CD14-positive monocyte (primary cell): ENCODE results near the gene CLIC1. TPM values are rescaled to one million over a fixed set of nuclear protein-coding genes. Genes with fewer than 3 reads are reported as not detected.

Experiments
- DNase-seq, 3 donors: peaks; one replicate each; pipeline ENCODE4 v3.0.0-alpha.2; 2011 to 2022
- H2AFZ ChIP-seq: 2 replicates; pipeline ENCODE4 v1.6.0; 2012; ENCODE audit warnings: mild to moderate bottlenecking, low read depth, low read length, inconsistent platforms; ENCODE audit not compliant: insufficient read depth, poor library complexity, severe bottlenecking
- H3K27ac ChIP-seq, 2 donors: 1 replicate in 1 of 2; 2 replicates in 1 of 2; pipeline ENCODE4 v1.5.1; 2012 to 2013; ENCODE audit warnings: low read length in 2 of 2, control low read depth in 1 of 2, inconsistent platforms in 1 of 2, low read depth in 1 of 2, mild to moderate bottlenecking in 1 of 2
- H3K27me3 ChIP-seq, 2 donors: one replicate each; pipeline versions ENCODE4 v1.6.0 to v1.6.1; 2011 to 2013; ENCODE audit warnings: low read length in 2 of 2; ENCODE audit not compliant: control insufficient read depth in 2 of 2, insufficient read depth in 2 of 2
- H3K36me3 ChIP-seq, 2 donors: replicated peaks in 1 of 2; 1 replicate in 1 of 2; 2 replicates in 1 of 2; pipeline versions ENCODE4 v1.5.1 to v1.6.1; 2012 to 2013; ENCODE audit warnings: low read length in 2 of 2, control low read depth in 1 of 2, inconsistent platforms in 1 of 2, mild to moderate bottlenecking in 1 of 2; ENCODE audit not compliant: insufficient read depth in 2 of 2, control insufficient read depth in 1 of 2
- H3K4me1 ChIP-seq, 2 donors: 1 replicate in 1 of 2; 2 replicates in 1 of 2; pipeline versions ENCODE4 v1.5.1 to v1.6.1; 2012 to 2013; ENCODE audit warnings: low read length in 2 of 2, control low read depth in 1 of 2, inconsistent platforms in 1 of 2, mild to moderate bottlenecking in 1 of 2, moderate library complexity in 1 of 2; ENCODE audit not compliant: insufficient read depth in 2 of 2, control insufficient read depth in 1 of 2
- H3K4me2 ChIP-seq: replicated peaks from 2 replicates; pipeline ENCODE3; 2012; ENCODE audit warnings: low read length, moderate library complexity, mild to moderate bottlenecking; ENCODE audit not compliant: poor library complexity, severe bottlenecking; ENCODE audit errors: extremely low read depth
- H3K4me3 ChIP-seq, 3 experiments: fragments of 200-600 bp in 1 of 3; sonication (generic) in 1 of 3; replicated peaks in 1 of 3; 1 replicate in 2 of 3; 2 replicates in 1 of 3; pipeline ENCODE4 v1.5.1; 2011 to 2013; ENCODE audit warnings: low read length in 3 of 3, mild to moderate bottlenecking in 3 of 3, control low read depth in 2 of 3, low read depth in 2 of 3, inconsistent platforms in 1 of 3, moderate library complexity in 1 of 3
- H3K79me2 ChIP-seq: 2 replicates; pipeline ENCODE4 v1.6.0; 2012; ENCODE audit warnings: mild to moderate bottlenecking, control low read depth, inconsistent platforms, low read length, moderate library complexity; ENCODE audit not compliant: insufficient read depth
- H3K9ac ChIP-seq: 2 replicates; pipeline ENCODE4 v1.6.0; 2017; ENCODE audit warnings: low read length, mild to moderate bottlenecking; ENCODE audit not compliant: insufficient read depth, poor library complexity, severe bottlenecking
- H3K9me3 ChIP-seq, 2 donors: replicated peaks in 1 of 2; 1 replicate in 1 of 2; 2 replicates in 1 of 2; pipeline versions ENCODE4 v1.5.1 to v1.6.1; 2012 to 2013; ENCODE audit warnings: low read length in 2 of 2, control low read depth in 1 of 2; ENCODE audit not compliant: control insufficient read depth in 1 of 2, insufficient read depth in 1 of 2
- H4K20me1 ChIP-seq: 2 replicates; pipeline ENCODE4 v1.6.0; 2012; ENCODE audit warnings: mild to moderate bottlenecking, low read length, control low read depth, moderate library complexity; ENCODE audit not compliant: insufficient read depth
- H3K27ac Mint-ChIP-seq, 7 donors: one replicate each; pipeline ENCODE4 v1.8.0; 2020; ENCODE audit warnings: mild to moderate bottlenecking in 7 of 7, mixed read lengths in 7 of 7, moderate library complexity in 6 of 7, inconsistent platforms in 2 of 7
- H3K27me3 Mint-ChIP-seq, 3 donors: one replicate each; pipeline ENCODE4 v1.8.0; 2021 to 2022; ENCODE audit warnings: low read depth in 3 of 3, mild to moderate bottlenecking in 3 of 3, mixed read lengths in 3 of 3, moderate library complexity in 3 of 3, inconsistent platforms in 1 of 3
- H3K36me3 Mint-ChIP-seq, 2 donors: one replicate each; pipeline ENCODE4 v1.8.0; 2020; ENCODE audit warnings: mixed read lengths in 2 of 2, inconsistent platforms in 1 of 2, mild to moderate bottlenecking in 1 of 2
- H3K4me1 Mint-ChIP-seq: one replicate; pipeline ENCODE4 v1.8.0; 2020; ENCODE audit warnings: mild to moderate bottlenecking, mixed read lengths
- H3K4me3 Mint-ChIP-seq, 2 donors: one replicate each; pipeline ENCODE4 v1.8.0; 2020; ENCODE audit warnings: mild to moderate bottlenecking in 2 of 2, mixed read lengths in 2 of 2, moderate library complexity in 1 of 2
- H3K9me3 Mint-ChIP-seq, 7 donors: one replicate each; pipeline ENCODE4 v1.8.0; 2020 to 2022; ENCODE audit warnings: mixed read lengths in 7 of 7, mild to moderate bottlenecking in 6 of 7, moderate library complexity in 6 of 7, inconsistent platforms in 2 of 7
- WGBS: methylation state at CpG from one replicate; pipeline ENCODE4 v1.1.5; 2013; ENCODE audit warnings: missing lambda C conversion rate; ENCODE audit not compliant: insufficient coverage; 5-methylcytosine and 5-hydroxymethylcytosine counted together
- intact Hi-C, 2 donors: fragments of 100-400 bp; cut with micrococcal nuclease; formaldehyde crosslinking; loops; one replicate each; pipeline versions ENCODE4 v1.15.0 to v1.15.1; 2023
- polyA plus RNA-seq, 3 donors: library from polyadenylated mRNA; depleted of rRNA in 1 of 3; unstranded in 2 of 3; stranded (reverse) in 1 of 3; fragments of 300-500 nt in 2 of 3; fragments of >200 nt in 1 of 3; fragmentation: Illumina TruSeq in 2 of 3; gene quantifications; 1 replicate in 2 of 3; 2 replicates in 1 of 3; pipeline ENCODE4 v1.2.3, GENCODE V29; 2012 to 2021
- TF ChIP-seq, protein P1 (sequence below): fragments of 200-600 bp; IDR thresholded peaks from one replicate; pipeline ENCODE4 v1.8.0; 2022; ENCODE audit warnings: antibody characterized with exemption, mild to moderate bottlenecking

The CLIC1 gene
- polyA plus RNA-seq, 3 donors = 676 to 1,304 (median 1,196) TPM

GRCh38 chr6:31690231-31691077, 45.9 kb downstream of the CLIC1 start:
- Histone ChIP-seq H3K9ac (no peak overlapping the region), H3K4me1 (peaks cover 9 to 10% of the 10 kb centered on the region in 2 donors), H3K27me3 (no peaks in the 10 kb centered on the region), H3K79me2 (peaks cover 7% of the 10 kb centered on the region), H4K20me1 (peaks cover 26% of the 10 kb centered on the region), H2AFZ (no peak overlapping the region), H3K36me3 (peaks cover 90 to 99% of the 10 kb centered on the region in 2 donors), H3K4me3 (no peak overlapping the region), H3K9me3 (no peaks in the 10 kb centered on the region), H3K4me2 (no peak overlapping the region), H3K27ac (peak overlapping the region in 1 of 2 donors; percentile 46)
- intact Hi-C loops = no loop called here
- peaks cover 90 to 94% of the 10 kb centered on the region in 2 donors for H3K36me3 Mint-ChIP-seq
- no peak for DNase-seq
- peak overlapping the region in 5 of 7 donors; percentile 4 to 78 (median 61) for H3K27ac Mint-ChIP-seq
- H3K4me1 Mint-ChIP-seq = peaks cover 14% of the 10 kb centered on the region
- no CpG with 5 or more reads among the region's 10 CpGs for WGBS
- no peaks in the 10 kb centered on the region for H3K9me3 Mint-ChIP-seq
- no peak overlapping the region for H3K4me3 Mint-ChIP-seq
- H3K27me3 Mint-ChIP-seq = peaks cover 0 to 6% (median 1%) of the 10 kb centered on the region in 3 donors
- TF ChIP-seq, protein P1, sequence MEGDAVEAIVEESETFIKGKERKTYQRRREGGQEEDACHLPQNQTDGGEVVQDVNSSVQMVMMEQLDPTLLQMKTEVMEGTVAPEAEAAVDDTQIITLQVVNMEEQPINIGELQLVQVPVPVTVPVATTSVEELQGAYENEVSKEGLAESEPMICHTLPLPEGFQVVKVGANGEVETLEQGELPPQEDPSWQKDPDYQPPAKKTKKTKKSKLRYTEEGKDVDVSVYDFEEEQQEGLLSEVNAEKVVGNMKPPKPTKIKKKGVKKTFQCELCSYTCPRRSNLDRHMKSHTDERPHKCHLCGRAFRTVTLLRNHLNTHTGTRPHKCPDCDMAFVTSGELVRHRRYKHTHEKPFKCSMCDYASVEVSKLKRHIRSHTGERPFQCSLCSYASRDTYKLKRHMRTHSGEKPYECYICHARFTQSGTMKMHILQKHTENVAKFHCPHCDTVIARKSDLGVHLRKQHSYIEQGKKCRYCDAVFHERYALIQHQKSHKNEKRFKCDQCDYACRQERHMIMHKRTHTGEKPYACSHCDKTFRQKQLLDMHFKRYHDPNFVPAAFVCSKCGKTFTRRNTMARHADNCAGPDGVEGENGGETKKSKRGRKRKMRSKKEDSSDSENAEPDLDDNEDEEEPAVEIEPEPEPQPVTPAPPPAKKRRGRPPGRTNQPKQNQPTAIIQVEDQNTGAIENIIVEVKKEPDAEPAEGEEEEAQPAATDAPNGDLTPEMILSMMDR = no peak

DNA sequence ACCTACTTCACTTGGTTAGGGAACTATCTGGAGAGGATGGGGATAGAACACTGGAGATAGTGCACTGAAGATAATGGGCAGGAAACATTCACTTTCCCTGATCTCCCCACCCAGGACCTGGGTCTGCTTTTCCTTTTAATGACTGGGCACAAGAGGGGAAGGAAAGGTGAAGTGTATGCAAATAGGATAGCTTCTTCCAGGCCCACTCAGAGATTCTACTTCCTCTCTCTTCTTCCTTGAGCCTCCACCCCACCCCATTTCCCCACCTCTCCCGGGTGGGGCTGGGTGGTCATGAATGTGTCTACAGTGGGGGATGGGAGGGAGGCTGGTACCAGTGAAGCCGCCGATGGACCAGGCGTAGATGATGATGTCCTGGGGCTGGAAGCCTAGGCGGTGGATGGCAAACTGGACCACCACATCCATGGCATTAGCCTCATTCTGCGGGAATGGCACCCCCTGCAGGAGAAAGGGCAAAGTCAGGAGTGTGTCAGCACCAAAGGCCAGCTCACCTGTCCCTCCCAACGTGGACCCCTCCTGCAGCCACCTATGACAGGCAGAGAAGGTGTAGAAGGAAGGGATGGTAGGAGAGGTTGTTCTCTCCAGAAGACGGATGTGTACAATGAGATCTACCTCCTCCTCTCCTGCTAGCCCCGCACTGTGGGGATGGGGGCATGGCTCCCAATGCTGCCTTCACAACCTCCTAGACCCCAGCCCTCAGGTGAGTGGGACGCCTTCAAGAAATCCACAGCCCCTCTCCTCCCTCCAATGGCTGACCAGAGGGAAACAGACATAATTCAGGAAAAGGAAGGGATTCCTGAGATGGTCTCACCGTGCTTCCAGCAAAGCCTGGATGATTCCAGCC, 46.9 kb downstream of the CLIC1 start:
- peaks cover 14% of the 10 kb centered on the region for H3K4me1 Mint-ChIP-seq
- Histone ChIP-seq H3K4me1 (peaks cover 9 to 10% of the 10 kb centered on the region in 2 donors), H4K20me1 (peaks cover 18% of the 10 kb centered on the region), H3K9ac (no peak overlapping the region), H3K27ac (peak overlapping the region in 1 of 2 donors; percentile 46), H3K9me3 (no peaks in the 10 kb centered on the region), H3K27me3 (no peaks in the 10 kb centered on the region), H3K79me2 (peaks cover under 1% of the 10 kb centered on the region), H3K4me2 (no peak overlapping the region), H3K4me3 (no peak overlapping the region), H3K36me3 (peaks cover 81 to 97% of the 10 kb centered on the region in 2 donors), H2AFZ (no peak overlapping the region)
- peaks cover 89 to 92% of the 10 kb centered on the region in 2 donors for H3K36me3 Mint-ChIP-seq
- peaks cover 0 to 6% (median 1%) of the 10 kb centered on the region in 3 donors for H3K27me3 Mint-ChIP-seq
- peak overlapping the region; percentile 33 to 82 (median 57) for H3K27ac Mint-ChIP-seq
- WGBS = no CpG with 5 or more reads among the region's 11 CpGs
- no peak for DNase-seq
- no peaks in the 10 kb centered on the region for H3K9me3 Mint-ChIP-seq
- intact Hi-C loops = no loop called here
- no peak overlapping the region for H3K4me3 Mint-ChIP-seq
- TF ChIP-seq, protein P1 = no peak
